HG03342 (cell line): ENCODE measurements around the gene CAMKMT.

Experiments used
- ATAC-seq: cut with Tn5 transposase; IDR thresholded peaks from one replicate; pipeline ENCODE4 v1.9.1; 2021; ENCODE audit warnings: mild to moderate bottlenecking, moderate library complexity; ENCODE audit not compliant: unreplicated experiment

The CAMKMT gene

DNA sequence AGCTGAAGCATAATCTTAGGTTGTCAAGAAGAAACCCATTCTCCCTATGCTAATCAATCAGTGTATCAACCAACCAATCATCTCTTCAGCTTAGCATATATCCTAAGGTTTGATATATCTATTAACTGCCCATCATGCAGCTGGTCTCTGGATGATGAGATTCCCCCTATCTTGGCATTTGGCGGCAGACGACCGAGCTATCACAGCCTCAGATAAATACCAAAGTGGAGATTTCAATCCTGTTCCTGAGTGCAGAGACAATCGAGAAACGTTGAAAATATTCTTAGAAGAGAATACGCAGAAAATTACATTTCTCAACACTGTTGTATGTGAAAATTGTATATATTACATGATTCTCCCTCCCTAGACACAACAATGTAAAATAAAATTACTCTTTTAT lies 320.7 kb downstream of the CAMKMT start:
- ATAC-seq = no peak

GRCh38 chr2:44684559-44684958 lies 322.8 kb downstream of the CAMKMT start:
- no peak for ATAC-seq

DNA sequence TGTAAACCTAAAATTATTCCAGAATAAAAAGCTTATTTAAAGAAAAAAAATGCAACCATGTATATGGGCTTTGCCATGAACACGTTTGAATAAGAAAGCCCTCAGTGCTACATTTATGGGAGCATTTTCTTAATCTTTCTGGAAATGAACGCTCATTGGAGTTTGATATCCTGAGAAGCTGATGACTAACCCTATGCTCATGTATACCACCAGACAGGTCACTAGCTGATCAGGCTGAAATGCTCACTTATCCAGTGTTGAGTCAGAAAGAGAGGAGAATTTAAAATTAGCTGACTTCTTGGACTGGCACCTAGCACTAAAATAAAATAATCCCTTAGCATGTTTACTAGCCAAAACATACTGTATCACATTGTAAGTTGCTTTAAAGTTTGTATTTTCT lies 324.8 kb downstream of the CAMKMT start:
- no peak for ATAC-seq

- ATAC-seq = no peak
These were observed 326.1 kb downstream of the CAMKMT start for GRCh38 chr2:44687686-44688455.

GRCh38 chr2:44688456-44689124 lies 326.8 kb downstream of the CAMKMT start:
- ATAC-seq = no peak

DNA sequence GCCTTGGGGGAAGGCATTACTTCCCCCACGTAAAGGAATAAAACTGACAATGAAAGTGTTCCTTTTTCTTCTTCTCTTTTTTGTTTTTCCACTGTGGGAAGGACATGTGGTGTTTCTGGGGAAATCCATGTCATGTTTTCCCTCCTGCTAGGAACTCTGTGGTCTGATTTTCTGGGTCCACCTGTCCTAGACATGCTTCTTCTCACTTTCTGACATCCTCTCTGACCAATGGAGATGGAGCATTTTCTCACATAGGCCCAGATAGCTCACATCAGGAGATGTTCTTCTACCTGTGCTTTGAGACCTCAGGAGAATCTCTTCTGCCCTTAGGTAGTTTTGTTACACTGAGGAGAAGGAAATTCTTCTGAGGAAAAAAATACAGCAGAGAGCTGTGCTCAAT lies 327.8 kb downstream of the CAMKMT start:
- ATAC-seq = no peak

- ATAC-seq = no peak
These were observed 329.5 kb downstream of the CAMKMT start for GRCh38 chr2:44691174-44691785.

DNA sequence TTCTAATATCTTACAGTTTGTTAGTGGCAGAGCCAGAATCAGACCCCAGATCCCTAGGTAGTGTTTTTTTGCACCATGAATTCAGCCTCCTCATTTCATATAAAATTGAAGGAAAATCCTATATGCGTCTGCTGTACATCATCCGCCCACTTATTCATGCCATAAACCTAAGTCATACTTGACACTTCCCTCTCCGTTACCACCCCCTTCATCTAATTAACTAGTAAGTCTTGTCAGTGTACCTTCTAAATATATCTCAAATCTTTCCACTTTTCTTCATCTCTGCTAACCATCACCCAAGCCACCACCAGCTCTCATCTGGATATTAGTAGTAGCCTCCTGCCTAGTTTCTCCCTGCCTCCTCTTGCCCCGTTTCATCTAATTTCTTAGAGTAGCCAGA lies 331.1 kb downstream of the CAMKMT start:
- no peak for ATAC-seq

DNA sequence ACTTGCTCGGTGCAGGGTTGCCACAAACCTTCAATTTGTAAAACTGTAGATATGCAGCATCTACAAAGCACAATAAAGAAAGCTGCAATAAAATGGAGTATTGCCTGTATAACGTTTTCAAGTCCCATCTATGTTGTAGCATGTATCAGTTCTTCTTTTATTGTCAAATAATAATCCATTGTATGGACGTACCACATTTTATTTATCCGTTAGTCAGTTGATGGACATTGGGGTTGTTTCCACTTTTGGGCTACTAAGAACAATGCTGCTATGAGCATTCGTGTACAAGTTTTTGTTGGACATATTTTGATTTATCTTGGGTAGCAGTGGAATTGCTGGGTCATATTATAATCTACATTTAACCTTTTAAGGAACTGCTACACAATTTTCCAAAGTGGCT lies 339.1 kb downstream of the CAMKMT start:
- ATAC-seq = no peak

- ATAC-seq = no peak
These were observed 343.6 kb downstream of the CAMKMT start for GRCh38 chr2:44705356-44705755.

GRCh38 chr2:44705876-44706480 lies 344.2 kb downstream of the CAMKMT start:
- ATAC-seq = no peak

DNA sequence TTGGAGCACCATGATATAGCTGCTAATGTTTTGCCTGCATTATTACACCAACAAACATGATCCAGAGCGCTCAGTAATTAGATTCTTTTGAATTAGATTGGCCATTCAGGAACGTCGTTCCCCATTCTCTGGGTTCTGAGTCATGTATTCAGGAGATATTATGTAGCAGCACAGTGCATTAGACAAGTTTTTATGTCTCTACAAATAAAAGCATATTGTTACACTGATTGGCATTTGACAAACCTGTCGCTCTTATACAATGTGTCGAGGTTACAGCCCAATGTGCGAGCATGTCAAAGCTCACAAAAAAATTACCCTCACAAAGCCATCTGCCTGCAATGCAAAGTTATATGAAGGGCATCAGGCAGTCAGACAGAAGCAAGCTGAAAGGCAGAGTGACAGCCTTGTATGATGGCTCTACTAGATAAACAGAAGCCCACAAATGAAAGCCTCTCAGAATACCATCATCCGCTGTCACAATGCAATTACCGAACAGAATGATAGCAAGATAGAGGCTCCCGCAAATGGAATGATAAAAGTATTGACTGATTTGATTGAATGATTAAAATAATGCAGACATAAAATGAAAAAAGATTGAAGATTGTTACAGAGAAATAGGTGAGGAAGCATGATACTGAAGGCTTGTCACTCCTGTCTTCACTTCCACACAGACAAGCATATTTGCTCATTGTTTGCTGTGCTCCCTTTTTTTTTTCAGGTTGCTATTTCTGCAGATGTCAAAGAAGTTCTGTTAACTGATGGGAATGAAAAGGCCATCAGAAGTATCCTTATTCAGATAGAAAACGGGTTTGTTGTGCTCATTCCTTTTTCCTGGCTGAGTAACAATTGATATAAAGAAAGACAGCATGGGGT lies 345.2 kb downstream of the CAMKMT start:
- no peak for ATAC-seq

DNA sequence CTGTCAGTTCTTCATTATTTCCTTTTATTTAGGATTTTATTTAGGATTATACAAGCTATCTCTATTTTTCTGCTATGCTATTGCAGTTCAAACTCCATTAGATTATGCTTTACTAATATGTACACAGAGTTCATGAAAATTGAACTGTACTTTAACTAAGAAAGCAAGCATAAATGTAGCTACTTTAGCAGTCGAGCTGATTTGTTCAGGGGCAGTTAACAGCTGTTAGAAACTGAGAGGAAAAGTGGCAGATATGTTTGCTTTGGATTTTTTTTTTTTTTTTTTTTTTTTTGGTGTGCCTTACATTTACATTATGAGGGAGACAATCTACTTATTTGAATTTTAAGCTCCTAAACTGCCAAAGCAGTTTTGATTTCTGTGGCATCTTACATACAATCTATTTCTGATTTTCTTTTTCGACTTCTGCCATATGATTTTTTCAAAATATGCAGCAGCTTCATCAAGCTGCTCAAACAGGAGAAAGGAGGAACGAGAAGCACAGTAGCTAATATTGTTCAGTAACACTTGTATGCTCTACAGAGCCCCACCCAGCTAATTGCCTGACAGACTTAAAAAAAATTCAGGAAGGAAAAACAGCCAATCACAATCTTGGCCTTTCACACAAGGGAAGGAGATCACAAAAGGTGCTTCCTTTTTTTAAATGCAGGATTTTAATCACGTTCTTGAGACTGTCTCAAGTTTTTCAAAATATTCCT lies 346.4 kb downstream of the CAMKMT start:
- peak; percentile 47 for ATAC-seq

GRCh38 chr2:44708661-44709000 lies 346.9 kb downstream of the CAMKMT start:
- peak; percentile 14 for ATAC-seq

GRCh38 chr2:44713170-44713569 lies 351.4 kb downstream of the CAMKMT start:
- peak; percentile 61 for ATAC-seq

- ATAC-seq = no peak
These were observed 353.9 kb downstream of the CAMKMT start for GRCh38 chr2:44715671-44716081.

GRCh38 chr2:44716131-44716530 lies 354.4 kb downstream of the CAMKMT start:
- no peak for ATAC-seq

- ATAC-seq = no peak
These were observed 356.7 kb downstream of the CAMKMT start for GRCh38 chr2:44718431-44718830.

DNA sequence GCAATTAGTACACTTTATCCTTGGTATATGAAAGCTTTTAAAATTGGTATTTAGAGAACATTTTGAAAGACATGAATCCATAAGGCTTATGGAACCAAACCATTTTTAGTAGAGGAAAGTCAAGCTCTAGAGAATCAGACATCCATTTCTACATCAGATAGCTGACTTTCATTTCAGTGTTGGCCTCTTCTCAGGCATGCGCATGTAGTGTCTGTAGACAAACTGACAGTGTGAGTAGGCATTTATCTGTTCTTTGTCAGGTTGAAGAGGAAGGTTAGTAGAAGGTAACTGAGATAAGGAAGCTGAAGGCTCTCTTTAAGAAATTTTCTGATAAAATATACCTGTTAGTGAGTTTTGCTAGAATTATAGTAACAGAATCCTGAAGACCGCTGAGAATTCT lies 357.8 kb downstream of the CAMKMT start:
- ATAC-seq = no peak

DNA sequence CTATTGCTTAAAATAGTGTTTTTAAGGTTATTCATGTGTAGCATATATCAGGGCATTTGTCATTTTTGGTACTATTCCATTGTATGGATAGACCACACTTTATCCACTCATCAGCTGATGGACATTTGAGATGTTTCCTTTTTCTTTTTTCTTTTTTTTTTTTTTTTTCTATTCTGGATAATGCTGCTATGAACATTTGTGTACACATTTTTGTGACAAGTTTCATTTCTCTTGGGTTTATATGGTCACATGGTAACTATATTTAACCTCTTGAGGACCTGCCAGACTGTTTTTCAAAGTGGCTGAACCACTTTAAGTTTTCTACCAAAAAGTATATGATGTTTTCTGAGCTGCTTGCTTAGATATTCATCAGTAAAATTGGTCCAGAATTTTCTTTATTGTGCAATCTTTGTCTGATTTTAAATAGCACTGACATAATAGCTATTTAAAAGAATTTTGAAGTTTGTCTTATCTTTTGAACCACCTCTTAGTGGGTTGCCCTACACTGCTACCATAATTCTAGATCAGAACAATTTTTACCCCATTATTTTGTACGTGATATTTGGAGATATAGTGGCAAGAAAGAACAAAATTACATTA lies 360.4 kb downstream of the CAMKMT start:
- ATAC-seq = peak; percentile 52
